Panc1 (cell line): ENCODE measurements around the gene PRDM7.
"Not testable (repeated sequence)": the region's sequence is repeated elsewhere in the genome, so short reads cannot be mapped to it uniquely, and the experiment has no call there.

Experiments used
- CTCF ChIP-seq: fragments of 450-650 bp; IDR thresholded peaks from 2 replicates; pipeline ENCODE4 v1.5.1; 2017; ENCODE audit warnings: mild to moderate bottlenecking
- POLR2AphosphoS5 ChIP-seq: IDR thresholded peaks from 2 replicates; pipeline ENCODE4 v1.6.1; 2012; ENCODE audit warnings: mild to moderate bottlenecking, low read depth, low read length, moderate library complexity
- REST ChIP-seq, 2 experiments: IDR thresholded peaks; 2 replicates each; pipeline ENCODE4 v1.6.1; 2011 to 2012; ENCODE audit warnings: low read depth in 2 of 2, control low read depth in 1 of 2, low read length in 1 of 2, mild to moderate bottlenecking in 1 of 2, moderate library complexity in 1 of 2; ENCODE audit not compliant: insufficient read depth in 1 of 2
- SIN3A ChIP-seq: IDR thresholded peaks from 2 replicates; pipeline ENCODE4 v1.6.1; 2012; ENCODE audit warnings: low read depth, mild to moderate bottlenecking, low read length, moderate library complexity, borderline replicate concordance; ENCODE audit not compliant: insufficient read depth
- TCF7L2 ChIP-seq: IDR thresholded peaks from 2 replicates; pipeline ENCODE4 v1.6.1; 2011; ENCODE audit warnings: mild to moderate bottlenecking, low read depth, low read length, inconsistent platforms

- not testable (repeated sequence) for TF ChIP-seq CTCF; REST (IDR thresholded peaks at IDR 0.05; ENCODE audit: insufficient read depth in 1 of 2, low read depth in 2 of 2, low read length in 1 of 2); POLR2AphosphoS5; SIN3A; TCF7L2
Observed at GRCh38 chr16:90101332-90101731, 24.2 kb upstream of the PRDM7 start.
